GM13976 (cell line): ENCODE measurements around the gene NUP160.
"Not testable (repeated sequence)": the region's sequence is repeated elsewhere in the genome, so short reads cannot be mapped to it uniquely, and the experiment has no call there.

Experiments used
- DNase-seq: peaks from one replicate; pipeline ENCODE4 v3.0.0; 2012; ENCODE audit warnings: low spot score
- CTCF ChIP-seq: IDR thresholded peaks from 2 replicates; pipeline ENCODE4 v1.5.1; 2012; ENCODE audit warnings: borderline replicate concordance, mild to moderate bottlenecking; ENCODE audit not compliant: insufficient read depth; ENCODE audit errors: extremely low read depth, missing control alignments, control extremely low read depth
- in situ Hi-C: fragments of 300-500 bp; cut with MboI; formaldehyde crosslinking; loops from one replicate; pipeline ENCODE4 v1.12.0; 2022; ENCODE audit warnings: low sequenced_read_pairs, mixed read lengths, inconsistent platforms; ENCODE audit not compliant: unreplicated experiment

Gene NUP160

DNA sequence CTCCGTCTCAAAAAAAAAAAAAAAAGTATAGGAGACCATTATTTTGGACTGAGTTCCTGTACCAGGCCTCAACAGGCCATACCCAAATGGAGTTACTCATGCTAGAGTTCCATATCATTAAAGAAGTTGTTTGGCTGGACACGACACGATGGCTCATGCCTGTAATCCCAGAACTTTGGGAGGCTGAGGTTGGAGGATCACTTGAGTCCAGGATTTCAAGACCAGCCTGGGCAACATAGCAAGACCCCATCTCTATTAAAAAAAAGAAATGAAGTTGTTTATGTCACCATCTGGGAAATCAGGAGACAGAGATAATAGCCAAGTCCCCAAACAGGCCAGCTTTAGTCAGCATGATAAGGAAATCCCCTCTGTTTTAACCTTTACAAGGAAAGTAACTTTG is 74.3 kb downstream of the NUP160 start:
- DNase-seq, result no peak
- in situ Hi-C loops, result no loop called here
- no peak for TF ChIP-seq CTCF

GRCh38 chr11:47769556-47769955 is 78.6 kb downstream of the NUP160 start:
- DNase-seq, in situ Hi-C loops: not testable (repeated sequence)

DNA sequence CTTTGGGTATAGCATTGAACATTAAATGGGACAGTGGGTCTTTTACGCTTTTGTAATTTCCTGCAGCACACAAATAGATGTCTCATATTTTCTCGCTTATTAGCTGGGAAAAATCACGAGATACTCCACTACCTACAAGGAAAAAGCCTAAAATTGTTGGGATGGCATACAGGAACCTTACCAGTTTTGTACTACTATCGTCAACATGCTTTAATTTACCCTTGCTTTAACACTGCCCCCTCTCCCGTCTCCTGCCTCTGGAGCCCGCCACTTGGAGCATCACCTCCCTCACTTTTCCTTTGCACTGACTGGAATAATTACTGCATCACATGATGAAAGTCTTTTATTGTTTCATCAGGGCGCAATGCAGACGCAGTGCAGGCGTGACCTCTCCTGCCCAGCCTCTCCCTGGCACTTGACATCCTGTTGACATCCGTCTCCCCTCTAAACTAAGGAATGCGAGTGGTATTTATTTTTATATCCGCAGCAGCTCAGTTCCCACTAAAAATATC is 80.0 kb downstream of the NUP160 start:
- DNase-seq, result no peak
- TF ChIP-seq CTCF, result no peak
- in situ Hi-C loops, result no loop called here

DNA sequence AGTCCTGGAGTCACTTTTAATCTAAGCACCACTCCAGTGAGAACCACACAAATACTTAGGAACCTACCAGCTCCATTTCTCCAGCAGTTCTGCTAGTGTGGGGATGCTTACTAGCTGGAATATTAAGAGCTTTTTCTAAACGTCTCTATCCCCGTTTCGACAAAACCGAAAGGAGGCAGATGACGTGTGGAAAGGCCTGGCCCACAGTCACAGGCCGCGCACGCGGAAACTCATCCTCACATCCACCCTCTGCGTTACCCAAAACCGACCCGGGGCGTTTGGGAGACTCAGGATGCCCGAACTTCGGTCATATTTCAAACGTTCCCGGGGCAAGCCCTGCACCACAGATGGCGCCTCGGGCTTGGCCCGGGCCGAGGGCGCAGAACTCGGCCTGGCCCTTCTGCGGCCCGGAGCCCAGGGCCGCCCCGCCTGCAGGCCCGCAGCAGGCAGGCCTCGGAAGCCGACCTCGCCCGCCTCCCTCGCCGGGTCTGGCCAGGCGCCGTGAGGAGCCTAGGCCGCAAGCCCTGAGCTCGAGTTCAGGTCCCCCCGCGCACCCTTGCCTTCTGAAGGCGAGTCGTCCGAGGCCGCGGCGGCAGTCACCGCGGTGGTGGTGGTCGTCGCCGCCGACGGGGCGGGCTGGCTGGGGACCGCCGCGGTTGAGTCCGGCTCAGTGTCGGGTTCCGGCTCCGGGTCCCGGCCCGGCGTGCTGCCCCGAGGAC is 81.5 kb downstream of the NUP160 start:
- DNase-seq, result peak; percentile 58
- in situ Hi-C loops, result no loop called here
- TF ChIP-seq CTCF, result no peak

GRCh38 chr11:47765086-47765485 is 83.1 kb downstream of the NUP160 start:
- TF ChIP-seq CTCF, result no peak
- in situ Hi-C loops, result no loop called here
- DNase-seq, result no peak

DNA sequence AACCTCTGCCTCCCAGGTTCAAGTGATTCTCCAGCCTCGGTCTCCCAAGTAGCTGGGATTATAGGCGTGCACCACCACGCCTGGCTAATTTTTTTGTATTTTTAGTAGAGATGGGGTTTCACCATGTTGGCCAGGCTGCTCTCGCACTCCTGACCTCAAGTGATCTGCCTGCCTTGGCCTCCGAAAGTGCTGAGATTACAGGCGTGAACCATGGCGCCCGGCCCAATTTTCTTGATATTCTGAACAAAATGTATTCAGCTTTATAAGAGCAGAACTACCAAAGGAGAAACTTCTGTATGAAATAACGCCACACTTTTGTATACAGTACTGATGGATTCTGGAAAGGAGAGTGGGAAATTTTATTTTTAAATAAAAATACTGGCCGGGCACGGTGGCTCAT is 88.9 kb downstream of the NUP160 start:
- DNase-seq, in situ Hi-C loops: not testable (repeated sequence)

- TF ChIP-seq CTCF, result no peak
- in situ Hi-C loops, result no loop called here
- no peak for DNase-seq
Measured at GRCh38 chr11:47756208-47756607, 91.9 kb downstream of the NUP160 start.

DNA sequence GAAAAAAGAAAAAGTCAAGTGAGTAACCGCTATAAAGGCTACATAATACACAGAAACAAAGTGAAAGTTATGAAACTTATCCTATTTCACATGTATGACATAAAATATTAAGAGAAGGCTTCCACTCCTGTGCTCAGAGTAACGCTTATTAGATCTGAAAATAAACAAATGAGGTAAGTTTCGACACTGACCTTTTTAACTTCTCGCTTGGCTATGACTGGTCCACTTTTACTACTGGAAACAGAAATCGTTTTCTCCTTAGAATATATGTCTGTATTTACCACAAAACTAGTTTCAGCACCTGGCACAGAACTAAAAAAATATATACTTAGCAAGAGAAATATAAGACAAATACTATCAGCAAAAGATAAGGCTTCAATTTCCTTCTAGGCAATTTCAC is 97.4 kb downstream of the NUP160 start:
- DNase-seq, result no peak
- no peak for TF ChIP-seq CTCF
- in situ Hi-C loops, result no loop called here

DNA sequence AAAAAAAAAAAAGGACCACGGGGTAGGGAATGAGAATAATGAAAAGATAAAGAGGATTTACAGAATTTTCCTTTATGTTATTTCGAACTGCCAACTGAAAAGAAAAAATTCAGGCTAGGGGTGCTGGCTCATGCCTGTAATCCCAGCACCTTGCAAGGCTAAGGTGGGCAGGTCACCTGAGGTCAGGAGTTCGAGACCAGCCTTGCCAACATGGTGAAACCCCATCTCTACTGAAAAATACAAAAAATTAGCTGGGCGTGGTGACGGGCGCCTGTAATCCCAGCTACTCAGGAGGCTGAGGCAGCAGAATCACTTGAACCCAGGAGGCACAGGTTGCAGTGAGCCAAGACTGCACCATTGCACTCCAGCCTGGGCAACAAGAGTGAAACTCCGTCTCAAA is 105.7 kb downstream of the NUP160 start:
- in situ Hi-C loops, DNase-seq: not testable (repeated sequence)

DNA sequence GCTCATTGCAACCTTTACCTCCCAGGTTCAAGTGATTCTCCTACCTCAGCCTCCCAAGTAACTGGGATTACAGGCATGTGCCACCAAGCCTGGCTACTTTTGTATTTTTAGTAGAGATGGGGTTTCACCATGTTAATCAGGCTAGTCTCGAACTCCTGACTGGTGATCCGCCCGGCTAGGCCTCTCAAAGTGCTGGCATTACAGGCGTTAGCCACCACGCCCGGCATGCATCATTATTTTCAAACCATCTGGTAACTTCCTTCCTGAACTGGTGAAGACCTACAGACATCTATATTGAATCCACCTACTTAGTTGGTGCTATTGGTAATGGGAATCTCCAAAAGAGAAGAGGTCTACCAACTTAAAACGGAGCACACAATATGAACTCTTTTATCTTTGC is 110.3 kb downstream of the NUP160 start:
- in situ Hi-C loops, DNase-seq: not testable (repeated sequence)
